HG03060 (cell line): ENCODE measurements around the gene SCMH1.

Source experiments
- ATAC-seq: cut with Tn5 transposase; IDR thresholded peaks from one replicate; pipeline ENCODE4 v1.9.1; 2021; ENCODE audit warnings: low read depth, moderate number of reproducible peaks; ENCODE audit not compliant: unreplicated experiment

SCMH1 gene

GRCh38 chr1:41241749-41242341 is at the start of gene SCMH1:
SCMH1 (minus strand) TSS chr1:41242306; CDS start chr1:41186133, 56,173 bp downstream.
- ATAC-seq: no peak

- ATAC-seq: no peak
These were observed 49.1 kb upstream of the SCMH1 start for GRCh38 chr1:41291195-41291594.

GRCh38 chr1:41289196-41289595 is 47.1 kb upstream of the SCMH1 start:
- no peak for ATAC-seq

GRCh38 chr1:41286992-41287391 is 44.9 kb upstream of the SCMH1 start:
- ATAC-seq: no peak

- no peak for ATAC-seq
These were observed 44.4 kb upstream of the SCMH1 start for GRCh38 chr1:41286486-41286885.

GRCh38 chr1:41285818-41286217 is 43.7 kb upstream of the SCMH1 start:
- no peak for ATAC-seq

GRCh38 chr1:41284121-41284520 is 42.0 kb upstream of the SCMH1 start:
- ATAC-seq: no peak

- no peak for ATAC-seq
These were observed 40.7 kb upstream of the SCMH1 start for GRCh38 chr1:41282679-41283317.

- no peak for ATAC-seq
These were observed 39.2 kb upstream of the SCMH1 start for GRCh38 chr1:41281334-41281733.

GRCh38 chr1:41280202-41281032 is 38.3 kb upstream of the SCMH1 start:
- ATAC-seq: no peak

GRCh38 chr1:41278076-41278475 is 36.0 kb upstream of the SCMH1 start:
- no peak for ATAC-seq

GRCh38 chr1:41277371-41277975 is 35.4 kb upstream of the SCMH1 start:
- ATAC-seq: no peak

- no peak for ATAC-seq
These were observed 33.7 kb upstream of the SCMH1 start for GRCh38 chr1:41275831-41276230.

- ATAC-seq: no peak
These were observed 32.8 kb upstream of the SCMH1 start for GRCh38 chr1:41274752-41275545.

GRCh38 chr1:41272601-41273000 is 30.5 kb upstream of the SCMH1 start:
- ATAC-seq: no peak

GRCh38 chr1:41268154-41268770 is 26.2 kb upstream of the SCMH1 start:
- no peak for ATAC-seq

- ATAC-seq: no peak
These were observed 20.0 kb upstream of the SCMH1 start for GRCh38 chr1:41261926-41262618.

- no peak for ATAC-seq
These were observed 18.7 kb upstream of the SCMH1 start for GRCh38 chr1:41260768-41261167.

GRCh38 chr1:41259221-41259620 is 17.1 kb upstream of the SCMH1 start:
- ATAC-seq: no peak
